PC-3 (cell line): ENCODE data around the gene POLRMT.

Experiments used
- EZH2 ChIP-seq: fragments of 300-600 bp; sonication (generic); IDR thresholded peaks from one replicate; pipeline ENCODE4 v1.6.1; 2017; ENCODE audit warnings: antibody characterized with exemption, mild to moderate bottlenecking, low read length; ENCODE audit not compliant: unreplicated experiment
- TF ChIP-seq, protein P1 (sequence below): fragments of 300-600 bp; sonication (generic); conservative IDR thresholded peaks from 2 replicates; pipeline ENCODE4 v1.5.1; 2017; ENCODE audit warnings: antibody characterized with exemption, low read depth, mild to moderate bottlenecking, low read length

DNA sequence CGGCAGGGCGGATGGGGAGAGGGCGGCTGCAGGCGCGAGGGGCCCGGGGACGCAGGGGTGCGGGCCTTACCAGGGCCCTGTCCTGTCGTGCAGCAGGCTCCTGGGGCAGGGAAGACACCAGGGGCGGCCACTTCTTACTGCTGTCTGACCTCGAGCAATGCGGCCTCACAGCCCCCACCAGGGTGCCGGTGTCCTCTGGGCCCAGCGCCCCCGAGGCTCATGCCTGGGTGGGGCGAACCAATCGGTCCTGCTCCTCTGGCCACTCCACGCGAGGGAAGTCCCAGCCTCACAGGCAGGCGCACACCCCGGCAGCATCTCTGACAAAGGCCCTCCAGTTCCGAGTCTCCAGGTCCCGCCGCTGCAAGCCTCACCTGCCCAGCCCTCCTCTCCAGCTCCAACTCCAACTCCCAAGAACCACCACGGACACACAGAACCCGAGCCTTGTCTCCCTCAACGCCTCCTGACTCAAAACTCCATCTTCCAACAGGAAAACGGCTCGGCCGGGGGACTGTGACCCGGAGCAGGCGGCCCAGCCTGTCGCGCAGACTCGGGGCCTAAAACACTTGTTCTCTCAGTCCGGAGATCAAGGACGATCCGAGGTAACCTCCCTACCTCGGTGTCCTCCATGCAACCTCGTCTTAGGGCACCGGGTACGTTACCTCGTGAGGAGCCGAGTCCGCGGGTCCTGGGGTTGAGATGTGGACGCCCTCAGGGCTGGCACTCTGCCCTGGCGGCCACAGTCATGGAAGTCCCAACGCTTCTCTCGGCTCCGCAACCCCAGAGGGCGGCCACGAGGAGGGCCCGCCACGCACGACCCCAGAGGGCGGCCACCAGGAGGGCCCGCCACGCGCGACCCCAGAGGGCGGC is 12.8 kb upstream of the POLRMT start:
- TF ChIP-seq, protein P1, sequence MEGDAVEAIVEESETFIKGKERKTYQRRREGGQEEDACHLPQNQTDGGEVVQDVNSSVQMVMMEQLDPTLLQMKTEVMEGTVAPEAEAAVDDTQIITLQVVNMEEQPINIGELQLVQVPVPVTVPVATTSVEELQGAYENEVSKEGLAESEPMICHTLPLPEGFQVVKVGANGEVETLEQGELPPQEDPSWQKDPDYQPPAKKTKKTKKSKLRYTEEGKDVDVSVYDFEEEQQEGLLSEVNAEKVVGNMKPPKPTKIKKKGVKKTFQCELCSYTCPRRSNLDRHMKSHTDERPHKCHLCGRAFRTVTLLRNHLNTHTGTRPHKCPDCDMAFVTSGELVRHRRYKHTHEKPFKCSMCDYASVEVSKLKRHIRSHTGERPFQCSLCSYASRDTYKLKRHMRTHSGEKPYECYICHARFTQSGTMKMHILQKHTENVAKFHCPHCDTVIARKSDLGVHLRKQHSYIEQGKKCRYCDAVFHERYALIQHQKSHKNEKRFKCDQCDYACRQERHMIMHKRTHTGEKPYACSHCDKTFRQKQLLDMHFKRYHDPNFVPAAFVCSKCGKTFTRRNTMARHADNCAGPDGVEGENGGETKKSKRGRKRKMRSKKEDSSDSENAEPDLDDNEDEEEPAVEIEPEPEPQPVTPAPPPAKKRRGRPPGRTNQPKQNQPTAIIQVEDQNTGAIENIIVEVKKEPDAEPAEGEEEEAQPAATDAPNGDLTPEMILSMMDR = no peak
- TF ChIP-seq EZH2 = no peak
